Panc1 (cell line): Measurements from ENCODE around the gene CCRL2. TPM values are rescaled to one million over a fixed set of nuclear protein-coding genes. Genes with fewer than 3 reads are reported as not detected.

ENCODE experiments used
- ATAC-seq: fragments of 200-7000 bp; cut with Tn5 transposase; 2 replicates; pipeline ENCODE4 v1.9.1; 2020; ENCODE audit warnings: mild to moderate bottlenecking, moderate library complexity
- BruUV-seq: library from RNA; stranded (reverse); fragments of 400-500 nt; replicated peaks from 2 replicates; lab custom pipeline; 2021; lab: Mats Ljungman, UMichigan
- CTCF ChIA-PET: fragments of 300-600 bp; sonication (Branson Sonifier 250); formaldehyde crosslinking; loops from one replicate; lab custom pipeline; 2022; ENCODE audit warnings: antibody characterized with exemption; lab: Charles Lee
- POLR2A ChIA-PET: fragments of 300-600 bp; sonication (Branson Sonifier 250); formaldehyde crosslinking; loops from one replicate; lab custom pipeline; 2022; ENCODE audit warnings: antibody characterized with exemption; lab: Charles Lee
- DNase-seq: peaks from one replicate; pipeline ENCODE4 v3.0.0-alpha.2; 2010; ENCODE audit warnings: low read depth, low spot score
- H3K27ac ChIP-seq: 2 replicates; pipeline ENCODE4 v1.5.1; 2011; ENCODE audit warnings: mild to moderate bottlenecking, low read length, inconsistent platforms
- H3K27me3 ChIP-seq: fragments of 200-500 bp; sonication (Bioruptor generic); 2 replicates; pipeline ENCODE4 v1.6.0; 2014; ENCODE audit warnings: low read length, inconsistent platforms; ENCODE audit not compliant: control insufficient read depth, insufficient read depth
- H3K36me3 ChIP-seq: fragments of 200-500 bp; sonication (Bioruptor generic); 2 replicates; pipeline ENCODE4 v1.5.1; 2014; ENCODE audit warnings: inconsistent platforms, mild to moderate bottlenecking, low read length, moderate library complexity; ENCODE audit not compliant: control insufficient read depth, insufficient read depth
- H3K4me1 ChIP-seq: 2 replicates; pipeline ENCODE4 v1.5.1; 2011; ENCODE audit warnings: inconsistent platforms, mild to moderate bottlenecking, low read length, moderate library complexity; ENCODE audit not compliant: control insufficient read depth, insufficient read depth
- H3K4me3 ChIP-seq, 2 experiments: 2 replicates each; pipeline ENCODE4 v1.5.1; 2011 to 2012; ENCODE audit warnings: low read depth in 2 of 2, low read length in 2 of 2, mild to moderate bottlenecking in 2 of 2, inconsistent platforms in 1 of 2, moderate library complexity in 1 of 2
- H3K9me3 ChIP-seq: fragments of 200-500 bp; sonication (Bioruptor generic); 2 replicates; pipeline ENCODE4 v1.5.1; 2014; ENCODE audit warnings: low read depth, mild to moderate bottlenecking, inconsistent platforms, low read length, moderate library complexity; ENCODE audit not compliant: control insufficient read depth, insufficient read depth
- POLR2AphosphoS5 ChIP-seq: IDR thresholded peaks from 2 replicates; pipeline ENCODE4 v1.6.1; 2012; ENCODE audit warnings: mild to moderate bottlenecking, low read depth, low read length, moderate library complexity
- SIN3A ChIP-seq: IDR thresholded peaks from 2 replicates; pipeline ENCODE4 v1.6.1; 2012; ENCODE audit warnings: low read depth, mild to moderate bottlenecking, low read length, moderate library complexity, borderline replicate concordance; ENCODE audit not compliant: insufficient read depth
- TCF7L2 ChIP-seq: IDR thresholded peaks from 2 replicates; pipeline ENCODE4 v1.6.1; 2011; ENCODE audit warnings: mild to moderate bottlenecking, low read depth, low read length, inconsistent platforms
- in situ Hi-C: cut with HindIII; loops from 2 replicates; pipeline ENCODE4 v1.10.0; 2016; ENCODE audit warnings: low sequenced_read_pairs, low pct_unique_long_range_greater_than_20kb
- intact Hi-C: fragments of 100-400 bp; cut with micrococcal nuclease; formaldehyde crosslinking; loops from one replicate; pipeline ENCODE4 v1.10.0; 2022; ENCODE audit not compliant: unreplicated experiment
- total RNA-seq: library from RNA; stranded (reverse); gene quantifications from one replicate; pipeline ENCODE4 v1.2.1, GENCODE V29; 2021; ENCODE audit not compliant: unreplicated experiment
- TF ChIP-seq, protein P1 (sequence below), 2 experiments: IDR thresholded peaks; 2 replicates each; pipeline ENCODE4 v1.6.1; 2011 to 2012; ENCODE audit warnings: low read depth in 2 of 2, control low read depth in 1 of 2, low read length in 1 of 2, mild to moderate bottlenecking in 1 of 2, moderate library complexity in 1 of 2; ENCODE audit not compliant: insufficient read depth in 1 of 2
- TF ChIP-seq, protein P2 (sequence below): fragments of 450-650 bp; IDR thresholded peaks from 2 replicates; pipeline ENCODE4 v1.5.1; 2017; ENCODE audit warnings: mild to moderate bottlenecking

CCRL2 gene
- total RNA-seq, 1 experiment from 2014 or later: not detected

DNA sequence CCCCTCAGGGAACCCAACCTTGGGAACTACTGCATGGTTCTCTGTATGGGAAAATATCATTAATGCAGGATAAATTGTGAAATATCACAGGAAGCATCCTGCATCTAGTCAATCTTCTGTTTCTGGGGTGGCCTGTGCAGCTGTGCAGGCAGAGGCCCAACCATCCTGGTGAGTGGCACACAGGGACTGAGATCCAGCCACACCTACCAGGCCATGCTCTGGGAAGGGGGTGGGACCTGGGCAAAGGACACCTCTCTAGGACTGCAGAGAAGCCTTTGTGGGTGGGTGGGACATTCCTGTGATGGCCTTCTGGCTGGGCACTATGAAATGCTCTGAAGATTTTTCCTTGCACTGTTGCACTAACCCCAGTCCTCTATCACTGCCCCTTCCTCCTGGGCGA, 26.8 kb downstream of the CCRL2 start:
- H3K36me3 ChIP-seq: no peaks in the 10 kb centered on the region
- H3K4me1 ChIP-seq: no peaks in the 10 kb centered on the region
- no peak for DNase-seq
- H3K27me3 ChIP-seq: no peaks in the 10 kb centered on the region; the same call in 1 of the 2 replicates
- CTCF ChIA-PET: no interaction called here
- POLR2A ChIA-PET: no interaction called here
- intact Hi-C loops: no loop called here
- no peaks in the 10 kb centered on the region for H3K9me3 ChIP-seq
- ATAC-seq: no peak
- in situ Hi-C loops: no loop called here
- TF ChIP-seq, protein P1, sequence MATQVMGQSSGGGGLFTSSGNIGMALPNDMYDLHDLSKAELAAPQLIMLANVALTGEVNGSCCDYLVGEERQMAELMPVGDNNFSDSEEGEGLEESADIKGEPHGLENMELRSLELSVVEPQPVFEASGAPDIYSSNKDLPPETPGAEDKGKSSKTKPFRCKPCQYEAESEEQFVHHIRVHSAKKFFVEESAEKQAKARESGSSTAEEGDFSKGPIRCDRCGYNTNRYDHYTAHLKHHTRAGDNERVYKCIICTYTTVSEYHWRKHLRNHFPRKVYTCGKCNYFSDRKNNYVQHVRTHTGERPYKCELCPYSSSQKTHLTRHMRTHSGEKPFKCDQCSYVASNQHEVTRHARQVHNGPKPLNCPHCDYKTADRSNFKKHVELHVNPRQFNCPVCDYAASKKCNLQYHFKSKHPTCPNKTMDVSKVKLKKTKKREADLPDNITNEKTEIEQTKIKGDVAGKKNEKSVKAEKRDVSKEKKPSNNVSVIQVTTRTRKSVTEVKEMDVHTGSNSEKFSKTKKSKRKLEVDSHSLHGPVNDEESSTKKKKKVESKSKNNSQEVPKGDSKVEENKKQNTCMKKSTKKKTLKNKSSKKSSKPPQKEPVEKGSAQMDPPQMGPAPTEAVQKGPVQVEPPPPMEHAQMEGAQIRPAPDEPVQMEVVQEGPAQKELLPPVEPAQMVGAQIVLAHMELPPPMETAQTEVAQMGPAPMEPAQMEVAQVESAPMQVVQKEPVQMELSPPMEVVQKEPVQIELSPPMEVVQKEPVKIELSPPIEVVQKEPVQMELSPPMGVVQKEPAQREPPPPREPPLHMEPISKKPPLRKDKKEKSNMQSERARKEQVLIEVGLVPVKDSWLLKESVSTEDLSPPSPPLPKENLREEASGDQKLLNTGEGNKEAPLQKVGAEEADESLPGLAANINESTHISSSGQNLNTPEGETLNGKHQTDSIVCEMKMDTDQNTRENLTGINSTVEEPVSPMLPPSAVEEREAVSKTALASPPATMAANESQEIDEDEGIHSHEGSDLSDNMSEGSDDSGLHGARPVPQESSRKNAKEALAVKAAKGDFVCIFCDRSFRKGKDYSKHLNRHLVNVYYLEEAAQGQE (IDR thresholded peaks at IDR 0.05; ENCODE audit: insufficient read depth in 1 of 2, low read depth in 2 of 2, low read length in 1 of 2): no peak
- TF ChIP-seq SIN3A (no peak), POLR2AphosphoS5 (no peak), TCF7L2 (no peak)
- TF ChIP-seq, protein P2, sequence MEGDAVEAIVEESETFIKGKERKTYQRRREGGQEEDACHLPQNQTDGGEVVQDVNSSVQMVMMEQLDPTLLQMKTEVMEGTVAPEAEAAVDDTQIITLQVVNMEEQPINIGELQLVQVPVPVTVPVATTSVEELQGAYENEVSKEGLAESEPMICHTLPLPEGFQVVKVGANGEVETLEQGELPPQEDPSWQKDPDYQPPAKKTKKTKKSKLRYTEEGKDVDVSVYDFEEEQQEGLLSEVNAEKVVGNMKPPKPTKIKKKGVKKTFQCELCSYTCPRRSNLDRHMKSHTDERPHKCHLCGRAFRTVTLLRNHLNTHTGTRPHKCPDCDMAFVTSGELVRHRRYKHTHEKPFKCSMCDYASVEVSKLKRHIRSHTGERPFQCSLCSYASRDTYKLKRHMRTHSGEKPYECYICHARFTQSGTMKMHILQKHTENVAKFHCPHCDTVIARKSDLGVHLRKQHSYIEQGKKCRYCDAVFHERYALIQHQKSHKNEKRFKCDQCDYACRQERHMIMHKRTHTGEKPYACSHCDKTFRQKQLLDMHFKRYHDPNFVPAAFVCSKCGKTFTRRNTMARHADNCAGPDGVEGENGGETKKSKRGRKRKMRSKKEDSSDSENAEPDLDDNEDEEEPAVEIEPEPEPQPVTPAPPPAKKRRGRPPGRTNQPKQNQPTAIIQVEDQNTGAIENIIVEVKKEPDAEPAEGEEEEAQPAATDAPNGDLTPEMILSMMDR: no peak
- H3K27ac ChIP-seq: no peak overlapping the region
- H3K4me3 ChIP-seq: no peak overlapping the region
- no TSS peak for BruUV-seq

DNA sequence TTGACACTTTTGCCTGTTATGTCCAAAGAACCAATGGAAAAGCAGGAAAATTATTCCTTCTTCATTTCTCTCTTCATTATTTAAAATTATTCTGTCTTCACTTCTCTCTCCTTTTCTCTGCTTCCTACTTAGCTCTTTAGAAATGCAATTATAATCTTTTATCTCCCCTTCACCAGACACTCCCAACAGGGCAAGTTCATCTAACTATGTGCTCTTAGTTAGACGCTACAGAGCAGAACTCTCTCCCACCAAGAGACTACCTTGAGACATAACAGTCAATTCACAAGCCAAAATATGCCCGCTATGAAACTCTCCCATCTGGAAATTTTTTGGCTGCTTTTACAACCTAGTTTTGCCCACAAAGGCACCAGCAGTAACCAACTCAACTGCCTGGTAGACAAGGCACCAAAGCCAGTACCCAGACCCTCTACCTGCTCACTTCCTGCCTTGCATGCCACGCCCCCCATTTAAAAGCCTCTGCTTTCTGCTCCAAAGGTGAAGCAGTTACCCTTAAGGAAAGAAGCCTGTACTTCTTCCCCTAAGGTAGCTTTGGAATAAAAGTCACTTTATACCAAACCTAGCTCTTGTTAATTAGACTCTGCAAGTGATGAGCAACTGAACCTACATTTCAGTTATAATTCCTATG, 28.1 kb downstream of the CCRL2 start:
- DNase-seq (no peak), ATAC-seq (no peak)
- ChIA-PET POLR2A (no interaction called here), CTCF (no interaction called here)
- Histone ChIP-seq H3K9me3 (no peaks in the 10 kb centered on the region), H3K36me3 (no peaks in the 10 kb centered on the region), H3K27me3 (no peaks in the 10 kb centered on the region; the same call in 1 of the 2 replicates), H3K27ac (no peak overlapping the region), H3K4me1 (no peaks in the 10 kb centered on the region), H3K4me3 (no peak overlapping the region)
- in situ Hi-C loops (no loop called here), intact Hi-C loops (no loop called here)
- TF ChIP-seq, protein P2: no peak
- no peak for TF ChIP-seq SIN3A
- TF ChIP-seq POLR2AphosphoS5: no peak
- TF ChIP-seq, protein P1 (IDR thresholded peaks at IDR 0.05; ENCODE audit: insufficient read depth in 1 of 2, low read depth in 2 of 2, low read length in 1 of 2): no peak
- TF ChIP-seq TCF7L2: no peak
- BruUV-seq: no TSS peak
